NCI-H128 (cell line): ENCODE measurements around the gene MKNK2.

Experiments
- DNase-seq: peaks from one replicate; lab custom pipeline; 2025; ENCODE audit not compliant: unreplicated experiment; lab: John Stamatoyannopoulos, UW

MKNK2 gene

GRCh38 chr19:2058570-2059421 lies 7.8 kb upstream of the MKNK2 start:
- no peak for DNase-seq

- DNase-seq = no peak
Observed at GRCh38 chr19:2057484-2058469, 6.7 kb upstream of the MKNK2 start.

- DNase-seq = no peak
Observed at GRCh38 chr19:2056837-2057192, 5.8 kb upstream of the MKNK2 start.

- no peak for DNase-seq
Observed at GRCh38 chr19:2055931-2056836, 5.1 kb upstream of the MKNK2 start.

- DNase-seq = no peak
Observed at GRCh38 chr19:2054763-2055162, 3.7 kb upstream of the MKNK2 start.

DNA sequence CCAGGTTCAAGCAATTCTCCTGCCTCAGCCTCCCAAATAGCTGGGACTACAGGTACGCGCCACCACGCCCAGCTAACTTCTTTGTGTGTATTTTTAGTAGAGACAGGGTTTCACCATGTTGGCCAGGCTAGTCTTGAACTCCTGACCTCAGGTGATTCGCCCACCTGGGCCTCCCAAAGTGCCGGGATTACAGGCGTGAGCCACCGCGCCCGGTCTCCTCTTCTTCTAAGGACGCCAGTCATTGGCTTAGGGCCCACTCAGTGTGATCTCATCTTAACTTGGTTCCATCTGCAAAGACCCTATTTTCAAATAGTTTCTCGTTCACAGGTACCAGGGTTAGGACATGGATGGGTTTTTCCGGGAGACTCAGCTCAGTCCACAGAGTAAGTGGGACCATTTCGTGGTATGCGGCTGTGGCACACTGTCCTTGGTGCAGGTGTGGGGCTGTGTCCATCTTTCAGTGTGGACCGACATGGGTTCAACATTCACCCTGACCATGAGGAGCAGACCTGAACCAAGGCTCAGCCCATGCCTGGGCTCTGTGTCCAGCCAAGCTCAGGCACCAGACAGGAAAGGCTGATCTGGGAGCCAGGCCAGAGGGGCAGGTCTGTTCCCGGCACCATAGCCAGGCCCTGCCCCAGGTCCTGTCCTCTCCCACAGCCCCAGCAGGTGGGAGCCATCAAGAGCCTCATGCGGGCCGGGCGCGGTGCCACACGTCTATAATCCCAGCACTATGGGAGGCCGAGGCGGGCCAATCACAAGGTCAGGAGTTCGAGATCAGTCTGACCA lies 2.8 kb upstream of the MKNK2 start:
- DNase-seq = no peak

DNA sequence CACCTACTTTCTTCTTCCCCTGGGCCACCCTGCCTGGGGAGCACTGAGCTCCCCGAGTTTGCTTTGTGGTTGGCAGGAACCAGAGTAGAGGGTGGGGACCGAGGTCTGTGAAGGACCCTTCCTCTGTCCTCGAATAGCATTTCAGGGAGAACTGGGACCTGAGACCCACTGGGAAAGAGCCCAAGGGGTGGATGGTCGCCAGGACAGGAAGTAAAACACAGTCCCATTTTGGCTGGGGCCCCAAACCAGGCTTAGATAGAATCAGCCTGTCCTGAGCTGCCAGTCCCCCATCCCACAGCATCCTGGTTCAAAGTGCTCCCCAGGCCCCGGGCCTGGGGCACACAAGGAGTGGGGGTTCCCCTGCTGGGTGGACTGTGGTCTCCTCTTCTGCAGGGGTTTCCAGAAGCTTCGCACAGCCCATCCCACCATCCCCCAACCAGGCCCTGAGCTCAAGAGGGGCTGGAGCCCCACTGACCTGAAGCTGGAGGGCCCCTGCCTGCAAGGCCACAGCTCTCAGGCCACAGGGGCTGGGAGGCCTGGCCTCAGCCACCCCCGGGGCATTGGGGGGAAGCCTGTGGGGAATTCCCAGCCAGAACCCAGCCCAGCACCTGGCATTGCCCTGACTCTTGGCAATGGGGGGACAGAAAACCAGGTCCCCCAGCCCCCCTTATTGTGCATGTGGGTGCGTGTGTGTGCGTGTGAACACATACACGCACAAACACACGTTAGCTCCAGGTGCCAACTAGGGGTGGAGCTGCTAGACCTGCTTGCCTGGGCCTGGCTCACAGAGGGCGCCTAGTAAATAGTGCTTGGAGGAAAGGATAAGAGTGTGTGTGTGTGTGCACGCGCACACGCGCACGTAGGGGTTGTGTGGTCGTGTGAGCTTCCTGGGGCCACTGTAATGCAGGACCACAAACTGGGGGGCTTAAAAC lies 995 bp upstream of the MKNK2 start:
- DNase-seq = no peak

DNA sequence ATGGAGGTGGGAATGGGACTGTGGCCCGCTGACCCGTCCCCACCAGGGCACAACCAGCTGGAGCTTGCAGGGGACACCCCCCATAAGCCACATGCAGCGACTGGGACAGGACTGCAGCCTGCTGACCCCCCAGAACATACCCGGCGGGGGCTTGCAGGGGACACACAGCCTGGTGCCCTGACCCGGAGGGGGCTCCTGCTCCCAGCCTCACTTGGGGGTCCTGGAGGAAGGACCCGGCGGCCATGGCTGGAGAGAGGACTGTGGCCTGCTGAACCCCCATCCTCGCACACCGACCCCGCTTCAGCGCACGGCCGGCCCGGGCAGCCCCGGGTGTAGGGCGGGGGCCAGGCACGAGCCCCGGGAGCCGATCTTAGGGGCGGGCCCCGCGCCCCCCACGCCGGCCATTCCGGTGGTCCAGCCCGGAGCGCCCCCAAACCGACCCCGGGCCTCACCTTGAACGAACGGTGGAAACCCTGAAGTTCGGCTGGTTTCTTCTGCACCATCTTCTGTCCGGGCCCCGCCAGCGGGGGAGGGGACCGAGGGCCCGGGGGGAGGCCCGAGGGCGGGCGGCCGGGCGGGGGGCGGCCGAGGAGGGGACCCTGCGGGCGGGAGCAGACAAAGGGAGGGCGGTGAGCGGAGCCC lies 574 bp downstream of the MKNK2 start:
- no peak for DNase-seq

DNA sequence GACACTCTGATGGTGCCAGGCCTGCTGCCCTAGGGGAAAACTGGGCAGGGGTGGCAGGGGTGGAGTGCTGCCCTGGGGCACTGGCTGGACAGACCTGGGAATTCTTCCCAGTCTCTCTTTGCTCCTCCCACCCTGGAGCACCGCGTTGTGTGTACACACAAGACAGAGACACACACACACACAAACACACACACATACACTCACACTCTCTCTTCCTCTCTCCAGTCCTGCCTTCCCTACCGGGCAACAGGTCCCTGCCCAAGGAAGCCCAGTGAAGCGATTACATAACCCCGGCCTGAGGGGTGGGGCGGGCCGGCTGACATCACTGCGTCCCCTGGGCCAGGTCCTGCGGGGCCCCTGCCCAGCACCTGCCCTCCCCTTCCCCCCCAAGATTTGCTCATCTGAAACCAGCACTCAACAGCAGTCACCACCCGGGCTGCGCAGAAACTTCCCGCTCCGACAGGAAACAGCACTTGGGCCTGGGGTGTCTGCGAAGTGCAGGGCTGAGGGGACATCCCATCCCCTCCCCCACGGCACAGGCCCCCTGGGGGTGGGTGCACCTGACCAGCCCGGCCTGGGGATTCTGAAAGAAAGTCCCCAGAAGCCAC lies 1.2 kb downstream of the MKNK2 start:
- peak; percentile 37 for DNase-seq

GRCh38 chr19:2048959-2049740 lies 1.9 kb downstream of the MKNK2 start:
- DNase-seq = no peak

- DNase-seq = no peak
Observed at GRCh38 chr19:2048104-2048958, 2.7 kb downstream of the MKNK2 start.

- no peak for DNase-seq
Observed at GRCh38 chr19:2047449-2048103, 3.5 kb downstream of the MKNK2 start.

- DNase-seq = no peak
Observed at GRCh38 chr19:2047076-2047448, 4.0 kb downstream of the MKNK2 start.

DNA sequence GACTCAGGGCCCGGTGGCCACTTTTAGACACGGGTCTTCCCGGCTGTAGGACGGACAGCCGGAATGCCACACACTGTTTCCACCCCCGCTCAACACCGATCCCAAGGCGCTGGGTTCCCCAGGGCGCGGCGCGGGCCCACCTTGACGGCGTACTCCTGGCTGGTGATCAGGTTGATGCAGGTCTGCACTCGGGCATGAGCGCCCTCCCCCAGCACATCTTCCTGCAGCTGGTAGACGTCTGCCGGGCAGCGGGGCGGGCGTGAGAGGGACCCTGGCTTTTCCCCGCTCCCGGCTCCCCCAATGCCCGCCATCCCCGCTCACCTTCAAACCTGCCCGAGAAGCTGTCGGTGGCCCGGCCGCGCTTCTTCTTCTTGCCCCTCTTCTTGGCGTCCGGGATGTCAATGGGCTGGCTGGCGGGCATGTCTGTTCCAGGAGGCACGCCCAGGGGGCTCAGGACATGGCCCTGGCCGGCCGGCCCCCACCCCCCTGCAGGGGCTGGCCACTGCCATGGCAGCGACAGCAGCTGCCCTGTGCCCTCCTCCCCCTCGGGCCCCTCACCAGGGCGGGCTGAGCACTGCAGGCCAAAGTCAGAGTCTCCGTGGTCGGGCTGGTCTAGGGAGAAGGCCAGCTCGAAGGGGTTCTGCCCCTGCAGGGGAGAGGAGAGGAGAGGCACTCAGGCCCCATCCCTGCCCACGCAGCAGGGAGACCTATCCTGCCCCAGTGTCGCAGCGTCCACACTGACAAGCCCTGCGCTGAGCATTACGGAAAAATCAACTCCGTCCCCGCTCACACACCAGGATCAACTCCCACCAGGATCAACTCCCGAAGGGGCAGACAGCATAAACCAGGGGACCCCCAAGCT lies 4.8 kb downstream of the MKNK2 start:
- DNase-seq = no peak

DNA sequence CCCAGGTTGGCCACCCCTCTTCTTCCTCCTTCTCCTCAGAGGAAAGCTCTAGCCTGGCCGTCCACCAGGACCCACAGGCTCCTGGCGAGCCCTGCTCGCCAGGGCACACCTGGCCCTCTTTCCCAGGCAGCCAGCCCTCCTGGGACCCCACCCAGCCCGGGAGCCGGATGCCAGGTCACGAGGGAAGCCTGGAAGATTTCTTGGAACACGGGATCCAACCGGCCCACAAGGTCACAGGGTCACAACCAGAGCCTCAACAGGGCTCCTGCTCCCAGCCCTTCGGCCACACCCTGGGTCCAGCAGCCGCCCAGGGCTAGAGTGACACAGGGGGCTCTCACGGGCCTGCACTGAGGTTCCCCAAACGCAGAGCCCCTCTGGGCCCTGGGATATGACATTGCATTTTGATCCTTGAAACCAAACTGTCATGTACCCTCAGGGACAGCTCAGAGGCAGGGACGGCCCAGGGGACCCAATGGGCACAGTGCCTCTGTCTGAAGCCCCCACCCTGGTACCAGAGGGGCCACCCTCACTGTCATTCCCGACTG lies 5.5 kb downstream of the MKNK2 start:
- DNase-seq = no peak
